H9 (cell line): ENCODE results near the gene ASPSCR1. TPM values are rescaled to one million over a fixed set of nuclear protein-coding genes. Genes with fewer than 3 reads are reported as not detected.

ENCODE experiments used
- DNase-seq: peaks from one replicate; pipeline ENCODE4 v3.0.0-alpha.2; 2017
- H2AFZ ChIP-seq: one replicate; pipeline ENCODE4 v1.6.1; 2013; ENCODE audit warnings: mild to moderate bottlenecking, low read length, control low read depth, moderate library complexity
- H2AK5ac ChIP-seq: 2 replicates; pipeline ENCODE4 v1.6.1; 2013; ENCODE audit warnings: low read length, control low read depth, mixed read lengths; ENCODE audit not compliant: insufficient read length
- H2BK120ac ChIP-seq: one replicate; pipeline ENCODE4 v1.6.1; 2013; ENCODE audit warnings: low read depth, mild to moderate bottlenecking, low read length, control low read depth, inconsistent platforms; ENCODE audit not compliant: poor library complexity, severe bottlenecking
- H2BK12ac ChIP-seq: 2 replicates; pipeline ENCODE4 v1.6.1; 2013; ENCODE audit warnings: low read length, control low read depth, mixed read lengths, low read depth; ENCODE audit not compliant: insufficient read length
- H2BK15ac ChIP-seq: 2 replicates; pipeline ENCODE4 v1.6.1; 2013; ENCODE audit warnings: low read depth, low read length, control low read depth
- H2BK20ac ChIP-seq: one replicate; pipeline ENCODE4 v1.6.1; 2013; ENCODE audit warnings: low read depth, mild to moderate bottlenecking, low read length, control low read depth, inconsistent platforms; ENCODE audit not compliant: poor library complexity, severe bottlenecking
- H2BK5ac ChIP-seq: 2 replicates; pipeline ENCODE4 v1.6.1; 2013; ENCODE audit warnings: low read length, control low read depth, mixed read lengths; ENCODE audit not compliant: insufficient read length
- H3K14ac ChIP-seq: 2 replicates; pipeline ENCODE4 v1.6.1; 2013; ENCODE audit warnings: low read length, control low read depth; ENCODE audit not compliant: insufficient read depth
- H3K18ac ChIP-seq: 2 replicates; pipeline ENCODE4 v1.6.1; 2013; ENCODE audit warnings: low read depth, mild to moderate bottlenecking, mixed read lengths, low read length, control low read depth; ENCODE audit not compliant: insufficient read length
- H3K23ac ChIP-seq: 2 replicates; pipeline ENCODE4 v1.6.1; 2013; ENCODE audit warnings: low read length, control low read depth, mixed read lengths, low read depth; ENCODE audit not compliant: insufficient read length
- H3K23me2 ChIP-seq: 2 replicates; pipeline ENCODE4 v1.6.1; 2013; ENCODE audit warnings: low read depth, mild to moderate bottlenecking, mixed read lengths, low read length, control low read depth; ENCODE audit not compliant: insufficient read length, poor library complexity, severe bottlenecking
- H3K27ac ChIP-seq: 2 replicates; pipeline ENCODE4 v1.5.1; 2013; ENCODE audit warnings: low read length, control low read depth, mixed read lengths, low read depth; ENCODE audit not compliant: insufficient read length
- H3K27me3 ChIP-seq: 2 replicates; pipeline ENCODE4 v1.6.1; 2013; ENCODE audit warnings: low read length, control low read depth, inconsistent platforms; ENCODE audit not compliant: insufficient read depth
- H3K4ac ChIP-seq: 2 replicates; pipeline ENCODE4 v1.6.1; 2013; ENCODE audit warnings: low read depth, mild to moderate bottlenecking, control low read depth, inconsistent platforms, low read length, moderate library complexity
- H3K4me1 ChIP-seq: 2 replicates; pipeline ENCODE4 v1.6.1; 2013; ENCODE audit warnings: low read length, control low read depth, inconsistent platforms; ENCODE audit not compliant: insufficient read depth
- H3K4me2 ChIP-seq: 2 replicates; pipeline ENCODE4 v1.6.1; 2013; ENCODE audit warnings: low read length, control low read depth, mixed read lengths; ENCODE audit not compliant: insufficient read length, insufficient read depth
- H3K56ac ChIP-seq: 2 replicates; pipeline ENCODE4 v1.6.1; 2013; ENCODE audit warnings: low read depth, mild to moderate bottlenecking, mixed read lengths, low read length, control low read depth; ENCODE audit not compliant: insufficient read length
- H3K79me1 ChIP-seq: 2 replicates; pipeline ENCODE4 v1.6.1; 2013; ENCODE audit warnings: low read depth, mild to moderate bottlenecking, moderate library complexity, low read length, control low read depth, inconsistent platforms; ENCODE audit not compliant: insufficient read depth, poor library complexity, severe bottlenecking
- H3K79me2 ChIP-seq: 2 replicates; pipeline ENCODE4 v1.6.1; 2013; ENCODE audit warnings: low read length, control low read depth, inconsistent platforms; ENCODE audit not compliant: insufficient read depth
- H3K9ac ChIP-seq: 2 replicates; pipeline ENCODE4 v1.6.1; 2013; ENCODE audit warnings: low read length, control low read depth, mixed read lengths; ENCODE audit not compliant: insufficient read length; ENCODE audit errors: extremely low read depth
- H3K9me3 ChIP-seq: one replicate; pipeline ENCODE4 v1.6.1; 2013; ENCODE audit warnings: low read depth, low read length, inconsistent platforms; ENCODE audit not compliant: control insufficient read depth
- H3T11ph ChIP-seq: one replicate; pipeline ENCODE4 v1.6.1; 2013; ENCODE audit warnings: mild to moderate bottlenecking, low read length, control low read depth, inconsistent platforms
- H4K20me1 ChIP-seq: one replicate; pipeline ENCODE4 v1.6.1; 2013; ENCODE audit not compliant: control insufficient read depth, insufficient read length, insufficient read depth
- H4K5ac ChIP-seq: 2 replicates; pipeline ENCODE4 v1.6.1; 2013; ENCODE audit warnings: low read depth, mild to moderate bottlenecking, mixed read lengths, low read length, control low read depth; ENCODE audit not compliant: insufficient read length
- H4K8ac ChIP-seq: replicated peaks from 2 replicates; pipeline ENCODE4 v1.6.1; 2013; ENCODE audit warnings: low read length, control low read depth, mixed read lengths, low read depth; ENCODE audit not compliant: insufficient read length
- H4K91ac ChIP-seq: 2 replicates; pipeline ENCODE4 v1.6.1; 2013; ENCODE audit warnings: low read depth, mild to moderate bottlenecking, moderate library complexity, mixed read lengths, low read length, control low read depth; ENCODE audit not compliant: insufficient read length
- H3K27ac Mint-ChIP-seq, 3 experiments: 2 replicates in 2 of 3; 3 replicates in 1 of 3; pipeline ENCODE4 v1.8.0; 2020 to 2021; ENCODE audit warnings: mixed read lengths in 3 of 3, mild to moderate bottlenecking in 1 of 3, moderate library complexity in 1 of 3
- H3K27me3 Mint-ChIP-seq: 2 replicates; pipeline ENCODE4 v1.8.0; 2021; ENCODE audit warnings: low read depth, mild to moderate bottlenecking, moderate library complexity, mixed read lengths
- H3K36me3 Mint-ChIP-seq, 3 experiments: 2 replicates in 2 of 3; 3 replicates in 1 of 3; pipeline ENCODE4 v1.8.0; 2020 to 2021; ENCODE audit warnings: low read depth in 3 of 3, mixed read lengths in 3 of 3; ENCODE audit not compliant: insufficient read depth in 1 of 3
- H3K4me1 Mint-ChIP-seq, 2 experiments: 2 replicates each; pipeline ENCODE4 v1.8.0; 2020; ENCODE audit warnings: mixed read lengths in 2 of 2
- H3K4me3 Mint-ChIP-seq, 2 experiments: 2 replicates in 1 of 2; 3 replicates in 1 of 2; pipeline ENCODE4 v1.8.0; 2020 to 2021; ENCODE audit warnings: mild to moderate bottlenecking in 2 of 2, mixed read lengths in 2 of 2, moderate library complexity in 1 of 2
- H3K9me3 Mint-ChIP-seq, 2 experiments: 2 replicates in 1 of 2; 3 replicates in 1 of 2; pipeline ENCODE4 v1.8.0; 2020; ENCODE audit warnings: mild to moderate bottlenecking in 2 of 2, mixed read lengths in 2 of 2, moderate library complexity in 1 of 2
- CTCF ChIP-seq: fragments of 200-600 bp; sonication (generic); conservative IDR thresholded peaks from 3 replicates; pipeline ENCODE4 v1.8.0; 2021; ENCODE audit warnings: antibody characterized with exemption, mild to moderate bottlenecking
- WGBS: extraction: QIAGEN DNeasy Blood & Tissue Kit; methylation state at CpG from one replicate; pipeline ENCODE4 v1.1.7; 2013; ENCODE audit warnings: missing lambda C conversion rate, low lambda C conversion rate, mixed read lengths; ENCODE audit not compliant: insufficient read length; ENCODE audit errors: extremely low coverage; 5-methylcytosine and 5-hydroxymethylcytosine counted together
- total RNA-seq: library from RNA; stranded (reverse); gene quantifications from 2 replicates; pipeline ENCODE4 v1.2.1, GENCODE V29; 2021

Gene ASPSCR1
- total RNA-seq, 1 experiment from 2014 or later, result 50.9 TPM

GRCh38 chr17:81961521-81962498 lies 15.6 kb upstream of the ASPSCR1 start:
- H3K56ac ChIP-seq, result no peak overlapping the region
- no CpG with 5 or more reads among the region's 82 CpGs for WGBS
- no peaks in the 10 kb centered on the region for H4K20me1 ChIP-seq
- H3K79me2 ChIP-seq, result no peaks in the 10 kb centered on the region
- Mint-ChIP-seq H3K27ac (no peak overlapping the region), H3K36me3 (no peaks in the 10 kb centered on the region; a peak in 1 of 7 replicates), H3K4me3 (peak overlapping the region; percentile 33 to 72; a peak in 4 of 5 replicates), H3K27me3 (peaks cover 83% of the 10 kb centered on the region), H3K9me3 (peaks cover 0 to 4% of the 10 kb centered on the region in 2 experiments; a peak in 1 of 5 replicates), H3K4me1 (peaks cover 11 to 13% of the 10 kb centered on the region in 2 experiments)
- no peak overlapping the region for H2BK120ac ChIP-seq
- no peak overlapping the region for H2AK5ac ChIP-seq
- H3K4me2 ChIP-seq, result no peak overlapping the region
- TF ChIP-seq CTCF, result no peak
- peaks cover 43% of the 10 kb centered on the region; the same call in 1 of the 2 replicates for H3K27me3 ChIP-seq
- no peak overlapping the region for H3K18ac ChIP-seq
- no peak overlapping the region for H3K14ac ChIP-seq
- H4K5ac ChIP-seq, result no peak overlapping the region
- no peak overlapping the region for H3K23ac ChIP-seq
- H2BK15ac ChIP-seq, result no peak overlapping the region
- no peak overlapping the region for H2AFZ ChIP-seq
- H3K79me1 ChIP-seq, result no peaks in the 10 kb centered on the region
- H3K4me1 ChIP-seq, result no peaks in the 10 kb centered on the region
- no peak overlapping the region for H2BK20ac ChIP-seq
- no peak overlapping the region for H3T11ph ChIP-seq
- H4K8ac ChIP-seq, result no peak overlapping the region
- no peak overlapping the region for H3K9ac ChIP-seq
- H3K9me3 ChIP-seq, result no peaks in the 10 kb centered on the region
- no peak overlapping the region for H4K91ac ChIP-seq
- H2BK5ac ChIP-seq, result no peak overlapping the region
- no peak overlapping the region for H2BK12ac ChIP-seq
- no peak overlapping the region for H3K4ac ChIP-seq
- peaks cover 3% of the 10 kb centered on the region for H3K23me2 ChIP-seq
- H3K27ac ChIP-seq, result no peak overlapping the region
- no peak for DNase-seq
